Measurements from ENCODE around the gene PFKFB2. TPM values are rescaled to one million over a fixed set of nuclear protein-coding genes. Genes with fewer than 3 reads are reported as not detected.

PFKFB2 gene
- total and polyA plus RNA-seq, 2 of the 8 experiments (the other 6 are each of a cell fraction or from before 2014, with no cell fraction given): 6.7 to 19.1 TPM

- no peaks in the 10 kb centered on the region for H3K23me2 ChIP-seq (ENCODE audit: low read depth, low read length)
- no peak overlapping the region for H3K23ac ChIP-seq (ENCODE audit: insufficient read length)
- no peaks in the 10 kb centered on the region for H4K20me1 ChIP-seq (replicated peaks in 1 of 2; ENCODE audit: control insufficient read depth in 1 of 2, insufficient read depth in 2 of 2, low read length in 2 of 2)
- H3K56ac ChIP-seq (replicated peaks; ENCODE audit: insufficient read length, low read depth, low read length): no peak overlapping the region
- H4K8ac ChIP-seq (ENCODE audit: extremely low read depth, insufficient read depth, low read length): no peak overlapping the region
- H3K27ac ChIP-seq (ENCODE audit: low read depth, low read length): no peak overlapping the region
- no peak overlapping the region for H4K91ac ChIP-seq (replicated peaks; ENCODE audit: insufficient read length, low read length)
- no peak overlapping the region for H2BK12ac ChIP-seq (ENCODE audit: low read depth, low read length)
- H2AK5ac ChIP-seq (ENCODE audit: low read depth, low read length): no peak overlapping the region
- no peak overlapping the region for H3K4ac ChIP-seq (replicated peaks; ENCODE audit: insufficient read length, low read depth, low read length)
- WGBS, 2 experiments (ENCODE audit: extremely low coverage in 1 of 2, insufficient coverage in 1 of 2, insufficient read length in 1 of 2, insufficient replicate concordance in 2 of 2, low coverage in 1 of 2, low lambda C conversion rate in 2 of 2, missing lambda C conversion rate in 1 of 2): 76% methylated on average over 2 of the region's 2 CpGs; no CpG with 5 or more reads in 1 of the 2 experiments
- H3K4me3 ChIP-seq (ENCODE audit: extremely low read depth in 1 of 4, insufficient read depth in 2 of 4, low read depth in 3 of 4, low read length in 4 of 4): no peak overlapping the region
- H2BK20ac ChIP-seq (ENCODE audit: low read length): no peak overlapping the region
- no peak overlapping the region for H3K18ac ChIP-seq (ENCODE audit: extremely low read depth, low read length)
- H2BK15ac ChIP-seq (ENCODE audit: low read length): no peak overlapping the region
- no peak overlapping the region for H2BK120ac ChIP-seq (replicated peaks; ENCODE audit: low read depth, low read length)
- H3K27me3 ChIP-seq (replicated peaks in 1 of 4; ENCODE audit: control insufficient read depth in 3 of 4, extremely low read depth in 1 of 4, insufficient read depth in 3 of 4, low read length in 3 of 4): no peaks in the 10 kb centered on the region
- no peak overlapping the region for H3K4me2 ChIP-seq (ENCODE audit: insufficient read depth in 1 of 2, low read depth in 2 of 2, low read length in 2 of 2)
- H3K9me3 ChIP-seq (ENCODE audit: insufficient read depth in 2 of 2, low read depth in 1 of 2, low read length in 1 of 2): no peaks in the 10 kb centered on the region
- H3K79me1 ChIP-seq (ENCODE audit: low read depth, low read length): no peaks in the 10 kb centered on the region
- H3K4me1 ChIP-seq (replicated peaks in 1 of 4; ENCODE audit: control insufficient read depth in 3 of 4, insufficient read depth in 4 of 4, low read length in 3 of 4): peaks cover 0 to 3% (median 0%) of the 10 kb centered on the region in 4 experiments; a peak in 2 of 7 replicates
- FAIRE-seq (no peak), DNase-seq (ENCODE audit: low read depth in 1 of 2, low spot score in 2 of 2) (no peak)
- CTCF ChIA-PET (ENCODE audit: partially characterized antibody): interaction anchor here (0.7 to 10.5 kb wide), 3 partner anchors 12 to 30 kb away, joined by 3 to 122 read pairs (median 4); no protein-coding TSS in a partner anchor
- peaks cover 0 to 2% (median 0%) of the 10 kb centered on the region in 4 experiments; a peak in 2 of 8 replicates for H3K36me3 ChIP-seq (ENCODE audit: control insufficient read depth in 2 of 4, insufficient read depth in 4 of 4, low read length in 3 of 4)
- no peak overlapping the region for H3K14ac ChIP-seq (ENCODE audit: insufficient read length)
- H4K5ac ChIP-seq (ENCODE audit: insufficient read length, low read depth, low read length): no peak overlapping the region
- no peak overlapping the region for H2BK5ac ChIP-seq (ENCODE audit: low read depth, low read length)
- no peaks in the 10 kb centered on the region for H3K79me2 ChIP-seq (ENCODE audit: control insufficient read depth in 1 of 2, insufficient read depth in 2 of 2, low read length in 2 of 2)
- POLR2A ChIA-PET (ENCODE audit: partially characterized antibody): interaction anchor here (2.1 kb wide), 1 partner anchor 11 kb away, joined by 4 read pairs; no protein-coding TSS in a partner anchor
- H3K9ac ChIP-seq (replicated peaks in 1 of 4; ENCODE audit: extremely low read depth in 1 of 4, low read depth in 3 of 4, low read length in 3 of 4): no peak overlapping the region
- no peak overlapping the region for H2AFZ ChIP-seq (ENCODE audit: low read length)
- TF ChIP-seq E2F6 (IDR thresholded peaks at IDR 0.05) (no peak), RFX5 (IDR thresholded peaks at IDR 0.05; ENCODE audit: borderline replicate concordance, low read depth, low read length) (no peak), CHD1 (IDR thresholded peaks at IDR 0.05; ENCODE audit: low read depth, low read length) (no peak), RXRA (IDR thresholded peaks at IDR 0.05; ENCODE audit: insufficient read depth, low read depth, low read length) (no peak), POLR2AphosphoS5 (IDR thresholded peaks at IDR 0.05; ENCODE audit: low read depth, low read length) (no peak), CHD2 (IDR thresholded peaks at IDR 0.05; ENCODE audit: low read length) (no peak), BACH1 (IDR thresholded peaks at IDR 0.05; ENCODE audit: low read length) (no peak), SIX5 (IDR thresholded peaks at IDR 0.05; ENCODE audit: low read depth, low read length) (no peak), SRF (IDR thresholded peaks at IDR 0.05; ENCODE audit: low read depth, low read length) (no peak), SP2 (IDR thresholded peaks at IDR 0.05; ENCODE audit: low read length) (no peak), SAP30 (IDR thresholded peaks at IDR 0.05; ENCODE audit: insufficient read depth, insufficient replicate concordance, low read length) (no peak), TEAD4 (IDR thresholded peaks at IDR 0.05; ENCODE audit: low read depth, low read length) (no peak), ATF2 (IDR thresholded peaks at IDR 0.05; ENCODE audit: low read length) (no peak)
Observed at GRCh38 chr1:207019661-207020060, 33.4 kb upstream of the PFKFB2 start.

Data from H1 (cell line).